Cardiac muscle cell (in vitro differentiated cells and primary cell): ENCODE measurements around the gene HSPB7. TPM values are rescaled to one million over a fixed set of nuclear protein-coding genes. Genes with fewer than 3 reads are reported as not detected.
"Not testable (repeated sequence)": the region's sequence is repeated elsewhere in the genome, so short reads cannot be mapped to it uniquely, and the experiment has no call there.

Experiments
- DNase-seq, 2 donors: peaks; one replicate each; pipeline versions ENCODE4 v3.0.0 to v3.0.0-alpha.2; 2010 to 2017; ENCODE audit warnings: low read depth in 1 of 2, low spot score in 1 of 2
- H3K27ac ChIP-seq: fragments of 200-600 bp; sonication (generic); 2 replicates; pipeline ENCODE4 v1.5.1; 2016
- H3K27me3 ChIP-seq: fragments of 200-600 bp; sonication (generic); 2 replicates; pipeline ENCODE4 v1.6.0; 2016; ENCODE audit warnings: control low read depth
- H3K36me3 ChIP-seq: fragments of 200-600 bp; sonication (generic); 2 replicates; pipeline ENCODE4 v1.5.1; 2016; ENCODE audit warnings: control low read depth
- H3K4me1 ChIP-seq: fragments of 200-600 bp; sonication (generic); 2 replicates; pipeline ENCODE4 v1.8.1; 2017; ENCODE audit warnings: low read depth, mild to moderate bottlenecking, mixed run types
- H3K4me3 ChIP-seq: fragments of 200-600 bp; sonication (generic); 2 replicates; pipeline ENCODE4 v1.5.1; 2016; ENCODE audit warnings: mild to moderate bottlenecking
- H3K9me3 ChIP-seq: fragments of 200-600 bp; sonication (generic); 2 replicates; pipeline ENCODE4 v1.5.1; 2017; ENCODE audit warnings: low read depth, mild to moderate bottlenecking, control low read depth
- CTCF ChIP-seq: IDR thresholded peaks from 2 replicates; pipeline ENCODE4 v1.5.1; 2012; ENCODE audit warnings: low read depth, mild to moderate bottlenecking, low read length
- polyA plus RNA-seq: library from polyadenylated mRNA; unstranded; fragments of >200 nt; fragmentation: Nextera tagmentation; extraction: Ambion mirVana; gene quantifications from 2 replicates; pipeline ENCODE4 v1.2.1, GENCODE V29; 2016
- total RNA-seq: library from RNA; depleted of rRNA; stranded (reverse); fragments of >200 nt; gene quantifications from 2 replicates; pipeline ENCODE4 v1.2.3, GENCODE V29; 2016

HSPB7 gene
- total and polyA plus RNA-seq, 2 experiments from 2014 or later, result 509 to 2,165 TPM

DNA sequence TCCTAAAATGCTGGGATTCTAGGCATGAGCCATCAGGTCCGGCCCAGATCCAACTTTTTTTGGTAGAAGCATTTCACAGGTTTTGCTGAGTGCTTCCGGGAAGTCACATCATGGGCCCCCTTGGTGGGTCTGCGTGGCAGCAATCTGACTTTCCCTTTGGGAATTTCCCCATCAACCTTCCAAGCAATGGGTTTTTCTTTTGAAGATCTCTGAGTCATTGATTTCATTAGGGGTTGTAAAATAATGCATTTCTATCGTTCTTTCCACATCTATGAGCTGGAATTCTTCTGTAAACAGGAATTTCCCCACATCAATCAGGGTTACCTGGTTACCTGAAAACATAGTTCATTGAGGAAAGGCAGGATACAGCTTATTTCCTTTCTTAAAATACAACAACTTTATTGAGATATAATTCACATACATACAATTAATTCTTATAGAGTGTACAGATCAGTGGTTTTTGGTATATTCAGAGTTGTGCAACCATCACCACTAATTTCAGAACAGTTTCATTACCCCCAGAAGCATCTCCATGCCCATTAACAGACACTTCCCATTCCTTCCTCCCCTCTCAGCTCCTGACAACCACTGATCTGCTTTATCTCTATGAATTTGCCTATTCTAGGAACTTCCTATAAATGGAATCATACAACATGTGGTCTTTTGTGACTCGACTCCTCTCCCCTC, 32.1 kb downstream of the HSPB7 start:
- H3K4me1 ChIP-seq, result no peaks in the 10 kb centered on the region
- no peaks in the 10 kb centered on the region for H3K36me3 ChIP-seq
- H3K9me3 ChIP-seq, result no peaks in the 10 kb centered on the region
- no peak for DNase-seq
- H3K27ac ChIP-seq, result no peak overlapping the region
- no peak overlapping the region for H3K4me3 ChIP-seq
- H3K27me3 ChIP-seq, result peaks cover 6% of the 10 kb centered on the region
- no peak for TF ChIP-seq CTCF

DNA sequence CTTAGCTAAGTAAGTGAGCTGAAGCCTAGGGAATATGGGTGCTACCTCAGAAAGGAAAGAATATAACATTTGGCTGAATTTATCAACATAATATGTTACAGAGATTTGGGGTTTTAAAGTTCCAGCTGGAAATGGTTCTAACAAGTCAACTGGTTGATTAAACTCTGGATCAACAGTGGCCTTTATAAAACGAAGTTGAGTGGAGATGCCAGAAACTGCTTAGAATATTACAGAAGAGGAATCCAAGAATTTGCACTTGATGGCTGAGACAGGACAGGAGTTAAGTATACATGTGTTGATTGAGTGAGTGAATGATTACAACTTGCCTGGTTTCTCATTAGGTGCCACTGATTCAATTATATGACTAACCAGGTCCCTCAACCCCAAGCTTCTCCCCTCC, 34.6 kb downstream of the HSPB7 start:
- Histone ChIP-seq H3K4me3 (no peak overlapping the region), H3K27me3 (peaks cover 6% of the 10 kb centered on the region), H3K4me1 (no peaks in the 10 kb centered on the region), H3K9me3 (no peaks in the 10 kb centered on the region), H3K27ac (no peak overlapping the region), H3K36me3 (no peaks in the 10 kb centered on the region)
- TF ChIP-seq CTCF, result no peak
- DNase-seq, result no peak

DNA sequence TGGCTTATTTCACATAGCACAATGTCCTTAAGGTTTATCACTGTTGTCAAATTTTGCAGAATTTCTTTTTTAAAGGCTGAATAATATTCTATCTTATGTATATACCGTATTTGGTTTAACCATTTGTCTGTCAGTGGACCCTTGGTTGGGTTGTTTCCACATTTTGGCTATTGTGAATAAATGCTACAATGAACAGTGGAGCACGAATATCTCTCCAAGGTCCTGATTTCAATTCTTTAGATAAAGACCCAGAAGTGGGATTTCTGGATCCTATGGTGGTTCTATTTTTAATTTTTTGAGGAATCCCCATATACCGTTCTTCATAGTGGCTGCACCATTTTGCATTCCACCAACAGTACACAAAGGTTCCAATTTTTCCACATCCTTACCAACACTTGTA, 36.2 kb downstream of the HSPB7 start:
- Histone ChIP-seq H3K27me3 (peaks cover 6% of the 10 kb centered on the region), H3K27ac (no peak overlapping the region), H3K4me1 (no peaks in the 10 kb centered on the region), H3K4me3 (no peak overlapping the region), H3K9me3 (no peaks in the 10 kb centered on the region), H3K36me3 (no peaks in the 10 kb centered on the region)
- no peak for TF ChIP-seq CTCF
- DNase-seq, result no peak

- not testable (repeated sequence) for DNase-seq, H3K27me3 ChIP-seq, H3K27ac ChIP-seq, H3K9me3 ChIP-seq, H3K4me3 ChIP-seq, H3K36me3 ChIP-seq
- H3K4me1 ChIP-seq, result peaks cover 11% of the 10 kb centered on the region
Observed at GRCh38 chr1:15977947-15978346, 39.9 kb downstream of the HSPB7 start.

- Histone ChIP-seq H3K27me3 (no peaks in the 10 kb centered on the region), H3K9me3 (no peaks in the 10 kb centered on the region), H3K27ac (peak within 1 kb of the TSS; percentile 89), H3K4me1 (peaks cover 11% of the 10 kb centered on the region), H3K36me3 (peaks cover 6% of the 10 kb centered on the region), H3K4me3 (peak within 1 kb of the TSS; percentile 47)
- peak; percentile 95 to 98 for DNase-seq
- no peak for TF ChIP-seq CTCF
Observed at GRCh38 chr1:15975805-15976680, 41.8 kb downstream of the HSPB7 start, which contains the start of gene ZBTB17. ZBTB17 (minus strand) TSS chr1:15976101; CDS start chr1:15948495, 27,606 bp downstream.

DNA sequence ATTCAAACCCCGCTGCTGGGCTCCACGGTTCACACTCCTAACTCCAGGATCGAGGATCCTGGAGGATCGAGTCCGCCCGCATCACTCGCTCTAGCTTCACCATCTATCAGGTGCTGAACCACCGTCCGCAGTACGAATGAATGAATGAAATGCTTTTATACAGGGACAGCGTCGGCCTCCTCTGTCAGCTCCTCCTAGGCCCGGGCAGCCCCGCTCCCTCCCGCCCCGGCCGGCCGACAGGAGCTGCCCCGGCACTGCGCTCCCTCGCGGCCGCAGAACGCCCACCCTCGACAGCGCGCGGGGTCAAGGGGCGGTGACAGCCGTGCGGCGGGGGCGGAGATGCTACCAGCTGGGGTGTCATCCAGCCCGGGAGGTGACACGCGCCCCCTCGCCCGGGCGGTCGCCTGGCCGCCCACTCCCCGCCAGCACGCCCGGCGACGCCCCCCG, 42.5 kb downstream of the HSPB7 start:
- Histone ChIP-seq H3K4me3 (peak overlapping the region; percentile 47), H3K27me3 (no peaks in the 10 kb centered on the region), H3K9me3 (no peaks in the 10 kb centered on the region), H3K36me3 (peaks cover 6% of the 10 kb centered on the region), H3K4me1 (peaks cover 11% of the 10 kb centered on the region), H3K27ac (peak overlapping the region; percentile 89)
- TF ChIP-seq CTCF, result no peak
- DNase-seq, result peak; percentile 57 to 82
